Measurements from ENCODE around the gene PPP1R1A. TPM values are rescaled to one million over a fixed set of nuclear protein-coding genes. Genes with fewer than 3 reads are reported as not detected.
A peak's percentile ranks its signal among the peaks of the same experiment; 100 is the strongest.

The PPP1R1A gene
- polyA plus RNA-seq, 6 donors from 2014 or later: not detected

DNA sequence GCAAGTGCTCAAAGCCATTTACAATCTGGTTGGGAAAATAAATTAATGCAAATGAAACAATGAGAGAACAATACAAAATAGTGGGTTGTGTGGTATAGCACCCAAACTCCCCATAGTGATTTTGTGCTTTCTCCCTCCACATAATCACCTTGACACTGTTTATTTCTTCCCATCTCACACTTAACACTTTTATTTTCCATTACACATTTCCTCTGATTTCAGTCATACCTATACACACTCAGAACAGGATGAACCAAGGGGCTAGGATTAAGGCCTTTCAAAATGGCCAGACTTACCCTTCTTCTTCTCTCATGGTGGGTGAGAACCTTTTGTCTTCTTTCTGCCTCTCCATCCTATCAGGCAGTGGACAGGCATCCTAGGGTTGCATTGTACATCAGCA lies 53.0 kb downstream of the PPP1R1A start:
- Mint-ChIP-seq H3K36me3 (peaks cover 33 to 71% of the 10 kb centered on the region in 2 donors), H3K9me3 (no peaks in the 10 kb centered on the region), H3K4me3 (no peak overlapping the region), H3K27ac (peak overlapping the region in 5 of 6 donors; percentile 7 to 57 (median 44)), H3K27me3 (no peaks in the 10 kb centered on the region), H3K4me1 (peaks cover 0 to 5% (median 0%) of the 10 kb centered on the region in 3 donors)
- DNase-seq (no peak), ATAC-seq (ENCODE audit: low read depth in 2 of 2) (no peak)

DNA sequence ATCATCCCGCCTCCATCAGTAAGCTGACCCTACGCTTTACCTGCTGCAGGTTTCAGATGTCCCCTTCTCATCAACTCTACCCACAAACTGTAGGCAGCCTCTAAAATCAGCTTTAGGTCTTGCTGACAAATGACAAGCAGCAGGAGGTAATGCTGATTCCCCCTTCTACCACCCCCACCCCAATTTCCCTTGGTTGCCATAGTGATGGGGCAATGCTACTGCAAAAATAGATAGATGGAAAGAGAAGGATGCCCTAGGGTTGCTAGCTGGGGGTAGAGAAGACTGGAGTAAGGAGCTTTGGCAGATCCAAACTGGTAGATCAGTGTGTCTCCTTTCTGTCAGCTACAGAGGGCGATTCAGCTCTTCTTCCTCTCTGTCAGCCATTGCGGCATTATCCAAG lies 58.9 kb downstream of the PPP1R1A start:
- Mint-ChIP-seq H3K9me3 (no peaks in the 10 kb centered on the region), H3K4me1 (peaks cover 4 to 11% (median 10%) of the 10 kb centered on the region in 3 donors), H3K27me3 (no peaks in the 10 kb centered on the region), H3K27ac (peak overlapping the region in 2 of 6 donors; percentile 22 to 47), H3K4me3 (no peak overlapping the region), H3K36me3 (peaks cover 46 to 61% of the 10 kb centered on the region in 2 donors)
- no peak for DNase-seq
- ATAC-seq (ENCODE audit: low read depth in 2 of 2): no peak

Other genes starting within 250 kb of the PPP1R1A start
- not detected for gene GPR84, start 224.2 kb downstream of the PPP1R1A start, polyA plus RNA-seq (ENCODE audit: low read depth in 6 of 6)
- 10 to 100 TPM in 3 of 6 donors, 1 to 10 TPM in 3; 6.1 to 18.2 (median 10.5) TPM for gene ZNF385A, start 203.9 kb downstream of the PPP1R1A start, polyA plus RNA-seq (ENCODE audit: low read depth in 6 of 6)
- gene ITGA5, start 169.4 kb downstream of the PPP1R1A start, polyA plus RNA-seq (ENCODE audit: low read depth in 6 of 6): 1 to 10 TPM in 5 of 6 donors, not detected in 1; 1.7 to 4.6 (median 2.3) TPM
- 10 to 100 TPM in 2 of 6 donors, 1 to 10 TPM in 4; 7.9 to 36.6 (median 9.5) TPM for gene GTSF1, start 115.1 kb downstream of the PPP1R1A start, polyA plus RNA-seq (ENCODE audit: low read depth in 6 of 6)
- 100 to 1,000 TPM; 122 to 157 (median 140) TPM for gene NCKAP1L, start 90.9 kb downstream of the PPP1R1A start, polyA plus RNA-seq (ENCODE audit: low read depth in 6 of 6)
- gene PDE1B, start 39.1 kb downstream of the PPP1R1A start, polyA plus RNA-seq (ENCODE audit: low read depth in 6 of 6): under 1 TPM in 5 of 6 donors, not detected in 1; 0.05 to 0.11 (median 0.07) TPM
- gene LACRT, start 46.2 kb upstream of the PPP1R1A start, polyA plus RNA-seq (ENCODE audit: low read depth in 6 of 6): not detected
- not detected for gene DCD, start 59.7 kb upstream of the PPP1R1A start, polyA plus RNA-seq (ENCODE audit: low read depth in 6 of 6)

Data from naive B cell (primary cell).